ENCODE results near the gene CAMTA2.

Gene CAMTA2

DNA sequence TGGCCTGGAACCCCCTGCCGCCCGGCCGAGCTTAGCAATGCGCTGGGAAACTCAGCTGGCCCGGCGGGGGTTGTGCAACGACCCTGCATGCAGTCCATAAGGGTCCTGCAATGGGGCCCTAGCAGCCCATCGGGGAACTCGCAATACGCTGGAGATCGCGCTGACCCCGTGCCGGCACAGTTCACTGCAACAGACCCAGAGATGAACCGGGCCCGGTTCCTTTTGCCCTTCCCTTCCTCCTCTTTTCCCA lies 48.0 kb downstream of the CAMTA2 start:
- DNase-seq = no peak
- peak overlapping the region; percentile 86 for H3K4me3 ChIP-seq (ENCODE audit: low read depth, low read length)
- TF ChIP-seq, protein P1, sequence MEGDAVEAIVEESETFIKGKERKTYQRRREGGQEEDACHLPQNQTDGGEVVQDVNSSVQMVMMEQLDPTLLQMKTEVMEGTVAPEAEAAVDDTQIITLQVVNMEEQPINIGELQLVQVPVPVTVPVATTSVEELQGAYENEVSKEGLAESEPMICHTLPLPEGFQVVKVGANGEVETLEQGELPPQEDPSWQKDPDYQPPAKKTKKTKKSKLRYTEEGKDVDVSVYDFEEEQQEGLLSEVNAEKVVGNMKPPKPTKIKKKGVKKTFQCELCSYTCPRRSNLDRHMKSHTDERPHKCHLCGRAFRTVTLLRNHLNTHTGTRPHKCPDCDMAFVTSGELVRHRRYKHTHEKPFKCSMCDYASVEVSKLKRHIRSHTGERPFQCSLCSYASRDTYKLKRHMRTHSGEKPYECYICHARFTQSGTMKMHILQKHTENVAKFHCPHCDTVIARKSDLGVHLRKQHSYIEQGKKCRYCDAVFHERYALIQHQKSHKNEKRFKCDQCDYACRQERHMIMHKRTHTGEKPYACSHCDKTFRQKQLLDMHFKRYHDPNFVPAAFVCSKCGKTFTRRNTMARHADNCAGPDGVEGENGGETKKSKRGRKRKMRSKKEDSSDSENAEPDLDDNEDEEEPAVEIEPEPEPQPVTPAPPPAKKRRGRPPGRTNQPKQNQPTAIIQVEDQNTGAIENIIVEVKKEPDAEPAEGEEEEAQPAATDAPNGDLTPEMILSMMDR (IDR thresholded peaks at IDR 0.05; ENCODE audit: low read depth, low read length) = no peak
- no peaks in the 10 kb centered on the region for H3K9me3 ChIP-seq
- H3K36me3 ChIP-seq = peaks cover 3% of the 10 kb centered on the region
- no peaks in the 10 kb centered on the region for H3K4me1 ChIP-seq
- H3K27me3 ChIP-seq = no peaks in the 10 kb centered on the region

DNA sequence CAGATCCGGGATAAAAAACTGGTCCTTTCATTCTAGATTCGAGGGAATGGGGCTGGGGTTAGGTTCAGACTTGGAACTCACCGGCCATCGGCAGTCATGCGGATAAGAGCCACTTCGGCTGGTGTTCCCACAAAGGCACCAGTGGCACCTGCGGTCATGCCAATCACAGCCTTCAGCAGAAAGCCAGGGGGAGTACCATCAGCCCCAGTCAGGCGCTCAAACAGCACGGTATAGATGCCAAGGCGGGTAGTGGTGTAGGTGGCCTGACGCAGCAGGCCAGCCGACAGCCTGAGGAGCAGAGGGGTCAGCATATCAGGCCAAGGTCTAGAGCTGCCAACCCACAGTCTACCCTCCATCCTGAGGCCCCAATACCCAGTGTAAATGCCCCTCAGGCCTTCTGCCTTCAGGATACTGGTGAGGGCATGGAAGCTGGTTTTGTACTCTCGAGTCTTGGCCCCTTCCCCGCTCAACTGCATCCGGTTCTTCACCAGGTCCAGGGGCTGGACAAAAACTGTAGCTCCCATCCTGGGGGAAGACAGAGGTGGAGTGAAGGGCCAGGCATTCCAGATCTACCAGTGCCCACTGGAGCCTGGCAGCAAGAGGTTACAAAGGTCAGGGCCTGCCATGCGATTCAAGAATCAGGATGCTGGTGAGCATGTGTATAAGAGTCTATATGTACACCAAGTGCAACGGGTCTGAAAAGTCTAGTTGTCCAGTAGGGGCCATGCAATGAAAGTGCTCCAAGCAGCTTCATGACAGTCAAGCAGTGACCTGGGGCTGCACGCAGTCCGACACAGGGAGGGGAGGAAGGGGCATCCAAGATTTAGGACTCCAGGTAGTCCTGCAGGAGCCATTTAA lies 48.6 kb downstream of the CAMTA2 start:
- H3K9me3 ChIP-seq = no peaks in the 10 kb centered on the region
- no peaks in the 10 kb centered on the region for H3K27me3 ChIP-seq
- peak overlapping the region; percentile 86 for H3K4me3 ChIP-seq (ENCODE audit: low read depth, low read length)
- H3K36me3 ChIP-seq = no peaks in the 10 kb centered on the region; the same call in none of the 2 replicates
- H3K4me1 ChIP-seq = no peaks in the 10 kb centered on the region
- DNase-seq = no peak
- TF ChIP-seq, protein P1 (IDR thresholded peaks at IDR 0.05; ENCODE audit: low read depth, low read length) = no peak

DNA sequence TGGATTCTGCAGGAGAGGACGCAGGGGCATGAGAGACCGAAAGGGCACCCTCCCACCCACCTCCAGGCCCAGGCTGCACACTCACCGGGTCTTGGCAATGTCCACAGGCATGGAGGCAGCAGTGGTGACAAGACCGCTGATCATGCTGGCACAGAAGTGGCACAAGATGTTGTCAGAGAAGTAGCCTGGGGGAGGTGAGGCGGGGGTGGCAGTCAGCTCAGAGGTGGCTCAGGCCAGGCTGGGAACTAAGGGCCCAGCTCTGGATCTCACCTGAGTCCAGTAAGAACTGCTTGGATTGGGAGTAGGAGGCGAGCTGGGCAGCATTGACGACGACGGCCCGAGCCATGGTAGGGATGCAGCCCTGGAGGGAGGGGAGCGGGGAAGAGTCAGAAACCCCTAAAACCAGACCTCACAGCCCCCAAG lies 49.4 kb downstream of the CAMTA2 start:
- Histone ChIP-seq H3K36me3 (no peaks in the 10 kb centered on the region; the same call in none of the 2 replicates), H3K27me3 (no peaks in the 10 kb centered on the region), H3K4me3 (ENCODE audit: low read depth, low read length) (no peak overlapping the region), H3K4me1 (no peaks in the 10 kb centered on the region), H3K9me3 (no peaks in the 10 kb centered on the region)
- TF ChIP-seq, protein P1 (IDR thresholded peaks at IDR 0.05; ENCODE audit: low read depth, low read length) = no peak
- DNase-seq = no peak

DNA sequence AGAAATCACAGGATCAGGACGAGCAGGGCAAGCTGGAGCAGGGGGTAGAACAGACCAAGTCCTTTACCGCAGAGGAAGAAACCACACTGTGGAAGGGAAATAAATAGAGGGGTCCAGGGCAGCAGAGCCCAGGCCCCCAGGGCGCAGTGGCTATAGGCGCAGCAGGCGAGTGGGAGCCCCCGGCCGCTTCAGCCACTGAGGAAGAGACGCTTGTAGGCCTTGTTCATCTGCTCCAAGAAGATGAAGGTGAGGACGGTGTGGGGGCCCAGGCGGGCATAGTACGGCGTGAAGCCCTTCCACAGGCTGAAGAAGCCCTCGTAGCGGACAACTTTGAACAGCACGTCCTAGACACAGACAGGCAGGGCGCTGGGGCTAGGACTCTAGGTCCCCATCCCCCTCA lies 49.9 kb downstream of the CAMTA2 start:
- Histone ChIP-seq H3K4me3 (ENCODE audit: low read depth, low read length) (no peak overlapping the region), H3K27me3 (no peaks in the 10 kb centered on the region), H3K36me3 (no peaks in the 10 kb centered on the region; the same call in none of the 2 replicates), H3K4me1 (no peaks in the 10 kb centered on the region), H3K9me3 (no peaks in the 10 kb centered on the region)
- TF ChIP-seq, protein P1 (IDR thresholded peaks at IDR 0.05; ENCODE audit: low read depth, low read length) = no peak
- no peak for DNase-seq

DNA sequence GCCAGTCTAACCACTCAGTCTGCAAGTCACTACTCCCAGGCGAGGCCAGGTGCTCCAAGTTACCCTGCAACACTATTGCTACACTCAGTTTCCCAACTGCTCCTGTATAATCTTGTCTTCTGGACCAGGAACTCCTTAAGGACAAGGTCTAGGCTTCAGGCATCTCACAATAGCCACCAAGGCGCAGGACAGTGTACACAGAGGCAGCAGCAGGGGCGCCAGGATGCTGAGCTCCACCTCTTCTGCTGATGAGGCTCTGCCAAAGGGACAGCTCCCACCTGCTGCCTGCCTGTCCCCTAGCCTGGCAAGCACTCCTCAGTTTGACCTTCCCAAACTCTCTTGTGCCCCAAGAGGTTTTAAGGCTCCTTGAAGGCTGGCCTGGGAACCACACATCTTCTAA lies 51.0 kb downstream of the CAMTA2 start:
- no peak for DNase-seq
- H3K27me3 ChIP-seq = no peaks in the 10 kb centered on the region
- H3K4me1 ChIP-seq = no peaks in the 10 kb centered on the region
- no peaks in the 10 kb centered on the region; the same call in 1 of the 2 replicates for H3K36me3 ChIP-seq
- TF ChIP-seq, protein P1 (IDR thresholded peaks at IDR 0.05; ENCODE audit: low read depth, low read length) = no peak
- no peaks in the 10 kb centered on the region for H3K9me3 ChIP-seq
- no peak overlapping the region for H3K4me3 ChIP-seq (ENCODE audit: low read depth, low read length)

DNA sequence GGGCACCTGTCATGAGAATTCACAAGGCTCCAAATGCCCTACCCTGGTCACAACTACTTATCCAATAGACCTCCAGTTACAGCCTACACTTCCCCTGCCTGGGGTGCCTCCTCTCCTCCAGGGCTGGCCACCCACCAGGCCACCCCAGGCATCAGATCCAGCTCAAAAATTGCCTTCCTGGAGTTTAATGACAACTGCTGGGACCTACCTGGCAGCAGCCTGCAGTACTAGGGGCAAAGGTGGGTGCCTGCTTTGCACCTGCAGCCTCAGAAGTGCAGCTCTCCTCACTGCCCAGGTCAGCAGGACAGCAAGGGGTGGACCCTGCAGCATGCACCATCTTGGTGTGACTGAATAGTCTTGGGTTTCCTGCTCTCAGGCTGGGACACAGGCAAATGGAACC lies 51.8 kb downstream of the CAMTA2 start:
- Histone ChIP-seq H3K36me3 (no peaks in the 10 kb centered on the region; the same call in 1 of the 2 replicates), H3K4me1 (no peaks in the 10 kb centered on the region), H3K27me3 (no peaks in the 10 kb centered on the region), H3K4me3 (ENCODE audit: low read depth, low read length) (no peak overlapping the region), H3K9me3 (no peaks in the 10 kb centered on the region)
- DNase-seq = no peak
- TF ChIP-seq, protein P1 (IDR thresholded peaks at IDR 0.05; ENCODE audit: low read depth, low read length) = no peak

All from BE2C (cell line).